ENCODE data around the gene XPA. TPM values are rescaled to one million over a fixed set of nuclear protein-coding genes. Genes with fewer than 3 reads are reported as not detected.
"Not testable (repeated sequence)": the region's sequence is repeated elsewhere in the genome, so short reads cannot be mapped to it uniquely, and the experiment has no call there.

The XPA gene
- total RNA-seq = 1 to 10 TPM; 4.9 to 7.3 TPM
- polyA plus RNA-seq (2013, experiment 1 of 2) = 12.4 TPM
- polyA plus RNA-seq (2013, experiment 2 of 2) = 11.7 TPM
- long read RNA-seq, experiment 1, partial matches to known transcripts = 2 of 6 reads
- long read RNA-seq, experiment 1, other reads (novel, unspliced or antisense) = 1 of 6 reads
- long read RNA-seq, experiment 2, transcript XPA-201 (6 exons, 1,417 nt) = major isoform, 14 of 18 reads
- long read RNA-seq, experiment 2, partial matches to known transcripts = 0 of 18 reads
- long read RNA-seq, experiment 2, other reads (novel, unspliced or antisense) = 3 of 18 reads
- long read RNA-seq, experiment 3, partial matches to known transcripts = 2 of 4 reads
- long read RNA-seq, experiment 3, other reads (novel, unspliced or antisense) = 1 of 4 reads
- long read RNA-seq, experiment 4, transcript XPA-201 (6 exons, 1,417 nt) = major isoform, 21 of 28 reads
- long read RNA-seq, experiment 4, partial matches to known transcripts = 2 of 28 reads
- long read RNA-seq, experiment 4, other reads (novel, unspliced or antisense) = 1 of 28 reads

DNA sequence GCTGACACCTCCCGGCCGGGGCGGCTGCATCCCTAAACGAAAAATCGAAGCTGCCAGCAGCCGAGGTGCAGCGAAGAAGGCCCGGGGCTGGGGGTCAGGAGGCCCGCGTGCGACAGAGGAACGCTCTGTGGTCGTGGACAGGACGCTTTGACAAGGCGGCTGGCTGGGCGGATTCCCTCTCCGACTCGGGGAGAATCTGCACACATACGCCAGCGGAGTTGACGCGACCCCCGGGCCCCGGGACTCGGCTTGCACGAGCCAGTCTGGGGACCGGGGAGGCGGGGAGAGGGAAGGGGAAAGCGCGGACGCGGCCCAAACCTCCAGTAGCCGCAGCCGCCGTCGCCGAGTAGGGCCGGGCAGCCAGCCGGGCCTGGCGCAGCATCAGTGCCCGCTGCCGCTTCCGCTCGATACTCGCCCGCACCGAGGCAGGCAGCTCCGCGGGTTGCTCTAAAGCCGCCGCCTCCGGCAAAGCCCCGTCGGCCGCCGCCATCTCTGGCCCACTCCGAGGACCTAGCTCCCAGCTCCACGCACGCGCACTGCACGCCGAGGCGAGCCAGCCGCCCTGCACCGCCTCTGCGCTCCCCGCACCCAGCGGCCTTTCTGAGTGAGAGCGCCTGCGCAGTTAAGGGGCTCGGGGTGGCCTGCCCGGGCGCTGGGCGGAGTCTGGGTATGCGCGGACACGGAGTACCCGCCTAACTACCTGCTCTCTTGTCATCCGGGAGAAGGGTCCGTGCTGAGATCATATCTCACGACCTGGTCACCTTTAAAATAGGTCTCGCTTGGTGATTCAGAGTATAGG lies at the start of gene XPA:
XPA (minus strand) TSS at position 538 of the 799 bp plus-strand sequence; CDS start at position 490, 48 bp downstream.
- Histone ChIP-seq H3K27ac (ENCODE audit: low read depth, low read length) (peak within 1 kb of the TSS; percentile 57), H3K36me3 (ENCODE audit: control insufficient read depth, insufficient read depth, low read length) (no peaks in the 10 kb centered on the region), H3K9ac (ENCODE audit: extremely low read depth, low read length, poor library complexity, severe bottlenecking) (peak within 1 kb of the TSS; percentile 62), H3K27me3 (ENCODE audit: control insufficient read depth, insufficient read depth, low read length, poor library complexity, severe bottlenecking) (no peaks in the 10 kb centered on the region), H3K4me3 (ENCODE audit: low read length) (peak within 1 kb of the TSS; percentile 91), H3K4me1 (ENCODE audit: control insufficient read depth, insufficient read depth, low read length) (peaks cover 10% of the 10 kb centered on the region), H3K9me3 (ENCODE audit: control insufficient read depth, low read length) (no peaks in the 10 kb centered on the region)
- DNase-seq = peak; percentile 99
- Mint-ChIP-seq H3K27me3 (ENCODE audit: insufficient read depth) (peaks cover 4% of the 10 kb centered on the region), H3K36me3 (ENCODE audit: low read depth) (peaks cover 6% of the 10 kb centered on the region), H3K4me1 (peaks cover 45% of the 10 kb centered on the region), H3K27ac (peak within 1 kb of the TSS; percentile 18), H3K9me3 (no peaks in the 10 kb centered on the region), H3K4me3 (peak within 1 kb of the TSS; percentile 74)
- 0% methylated on average over 20 to 82 of the region's 82 CpGs for WGBS, 2 experiments (ENCODE audit: insufficient coverage in 1 of 2, insufficient read length in 1 of 2)
- TF ChIP-seq, protein P1, sequence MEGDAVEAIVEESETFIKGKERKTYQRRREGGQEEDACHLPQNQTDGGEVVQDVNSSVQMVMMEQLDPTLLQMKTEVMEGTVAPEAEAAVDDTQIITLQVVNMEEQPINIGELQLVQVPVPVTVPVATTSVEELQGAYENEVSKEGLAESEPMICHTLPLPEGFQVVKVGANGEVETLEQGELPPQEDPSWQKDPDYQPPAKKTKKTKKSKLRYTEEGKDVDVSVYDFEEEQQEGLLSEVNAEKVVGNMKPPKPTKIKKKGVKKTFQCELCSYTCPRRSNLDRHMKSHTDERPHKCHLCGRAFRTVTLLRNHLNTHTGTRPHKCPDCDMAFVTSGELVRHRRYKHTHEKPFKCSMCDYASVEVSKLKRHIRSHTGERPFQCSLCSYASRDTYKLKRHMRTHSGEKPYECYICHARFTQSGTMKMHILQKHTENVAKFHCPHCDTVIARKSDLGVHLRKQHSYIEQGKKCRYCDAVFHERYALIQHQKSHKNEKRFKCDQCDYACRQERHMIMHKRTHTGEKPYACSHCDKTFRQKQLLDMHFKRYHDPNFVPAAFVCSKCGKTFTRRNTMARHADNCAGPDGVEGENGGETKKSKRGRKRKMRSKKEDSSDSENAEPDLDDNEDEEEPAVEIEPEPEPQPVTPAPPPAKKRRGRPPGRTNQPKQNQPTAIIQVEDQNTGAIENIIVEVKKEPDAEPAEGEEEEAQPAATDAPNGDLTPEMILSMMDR (conservative IDR thresholded peaks at IDR 0.05) = no peak

DNA sequence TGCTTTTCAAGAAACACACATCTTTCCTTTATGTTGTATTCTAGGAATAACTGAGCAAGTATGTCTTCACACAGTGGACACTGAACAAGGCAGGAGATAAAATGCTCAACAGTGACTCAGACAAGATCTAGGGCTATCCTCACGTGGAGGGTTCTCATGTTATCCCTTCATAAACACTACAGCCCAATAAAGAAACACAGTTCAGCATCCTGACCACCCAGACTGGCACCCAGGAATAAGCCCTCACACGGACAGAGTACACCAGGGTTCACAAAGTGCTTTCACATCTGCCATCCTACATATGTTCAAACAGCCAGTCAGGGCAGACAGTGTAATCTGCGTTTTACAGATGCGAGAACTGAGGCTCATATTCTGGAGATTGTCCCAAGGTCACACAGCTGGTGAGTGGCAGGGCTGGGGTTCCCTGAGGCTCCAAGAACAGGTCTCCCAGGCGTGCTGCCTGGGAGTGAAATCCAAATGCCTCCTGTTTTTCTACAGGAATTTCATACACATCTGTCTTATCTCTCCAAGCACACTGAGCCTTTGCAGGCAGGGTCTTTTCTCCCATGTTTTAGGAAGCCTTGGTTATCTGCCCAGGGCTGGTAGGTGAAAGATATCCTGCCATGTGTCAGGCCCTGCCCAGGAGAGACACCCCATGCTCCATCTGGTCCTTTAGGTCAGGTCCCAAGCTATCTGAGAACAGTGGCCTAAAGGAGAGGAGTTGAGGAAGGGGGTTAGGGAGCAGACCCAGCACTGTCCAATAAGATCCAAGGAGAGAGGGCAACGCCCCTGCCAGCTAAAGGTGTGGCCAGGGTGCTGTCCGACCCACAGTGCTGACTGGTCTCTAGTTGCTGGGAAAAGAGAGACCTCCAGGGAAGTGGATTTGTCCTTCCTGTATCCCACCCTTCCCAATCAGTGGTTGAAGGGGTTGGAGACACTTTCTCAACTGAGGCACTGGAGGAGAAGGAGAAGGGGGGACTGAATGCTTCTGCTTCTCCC lies 47.9 kb upstream of the XPA start:
- no peak overlapping the region for H3K27ac Mint-ChIP-seq
- peaks cover 18% of the 10 kb centered on the region for H3K4me1 ChIP-seq (ENCODE audit: control insufficient read depth, insufficient read depth, low read length)
- no peak overlapping the region for H3K9ac ChIP-seq (ENCODE audit: extremely low read depth, low read length, poor library complexity, severe bottlenecking)
- peaks cover 11% of the 10 kb centered on the region for H3K9me3 Mint-ChIP-seq
- 65 to 71% methylated on average over 3 to 7 of the region's 7 CpGs for WGBS, 2 experiments (ENCODE audit: insufficient coverage in 1 of 2, insufficient read length in 1 of 2)
- H3K4me3 Mint-ChIP-seq = no peak overlapping the region
- TF ChIP-seq, protein P1 (conservative IDR thresholded peaks at IDR 0.05) = no peak
- no peak overlapping the region for H3K4me3 ChIP-seq (ENCODE audit: low read length)
- H3K27me3 Mint-ChIP-seq (ENCODE audit: insufficient read depth) = peaks cover 71% of the 10 kb centered on the region
- H3K9me3 ChIP-seq (ENCODE audit: control insufficient read depth, low read length) = peaks cover 22% of the 10 kb centered on the region
- H3K27me3 ChIP-seq (ENCODE audit: control insufficient read depth, insufficient read depth, low read length, poor library complexity, severe bottlenecking) = peaks cover 39% of the 10 kb centered on the region
- H3K36me3 Mint-ChIP-seq (ENCODE audit: low read depth) = no peaks in the 10 kb centered on the region
- H3K4me1 Mint-ChIP-seq = peaks cover 9% of the 10 kb centered on the region
- no peaks in the 10 kb centered on the region for H3K36me3 ChIP-seq (ENCODE audit: control insufficient read depth, insufficient read depth, low read length)
- H3K27ac ChIP-seq (ENCODE audit: low read depth, low read length) = no peak overlapping the region
- DNase-seq = peak; percentile 84

DNA sequence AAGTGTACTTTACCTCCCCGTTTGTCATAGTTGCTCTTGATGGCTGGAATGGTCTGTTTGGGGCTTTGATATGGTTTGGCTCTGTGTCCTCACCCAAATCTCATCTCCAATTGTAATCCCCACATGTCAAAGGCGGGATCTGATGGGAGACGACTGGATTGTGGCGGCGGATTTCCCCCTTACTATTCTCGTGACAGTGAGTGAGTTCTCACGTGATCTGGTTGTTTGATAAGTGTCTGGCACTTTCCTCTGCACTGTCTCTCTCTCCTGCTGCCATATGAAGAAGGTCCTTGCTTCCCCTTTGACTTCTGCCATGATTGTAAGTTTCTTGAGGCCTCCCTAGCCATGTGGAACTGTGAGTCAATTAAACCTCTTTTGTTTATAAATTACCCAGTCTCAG lies 46.9 kb upstream of the XPA start:
- not testable (repeated sequence) for H3K27ac ChIP-seq (ENCODE audit: low read depth, low read length); H3K9ac ChIP-seq (ENCODE audit: extremely low read depth, low read length, poor library complexity, severe bottlenecking); H3K4me3 ChIP-seq (ENCODE audit: low read length); H3K4me3 Mint-ChIP-seq; H3K4me1 Mint-ChIP-seq; DNase-seq; H3K36me3 Mint-ChIP-seq (ENCODE audit: low read depth); H3K36me3 ChIP-seq (ENCODE audit: control insufficient read depth, insufficient read depth, low read length); H3K27ac Mint-ChIP-seq
- Mint-ChIP-seq H3K9me3 (peaks cover 11% of the 10 kb centered on the region), H3K27me3 (ENCODE audit: insufficient read depth) (peaks cover 75% of the 10 kb centered on the region)
- peaks cover 49% of the 10 kb centered on the region for H3K27me3 ChIP-seq (ENCODE audit: control insufficient read depth, insufficient read depth, low read length, poor library complexity, severe bottlenecking)
- peaks cover 18% of the 10 kb centered on the region for H3K4me1 ChIP-seq (ENCODE audit: control insufficient read depth, insufficient read depth, low read length)
- WGBS, 2 experiments (ENCODE audit: insufficient coverage in 1 of 2, insufficient read length in 1 of 2) = 85% methylated on average over 4 to 7 of the region's 7 CpGs
- peaks cover 22% of the 10 kb centered on the region for H3K9me3 ChIP-seq (ENCODE audit: control insufficient read depth, low read length)
